ENCODE measurements around the gene DDAH1. TPM values are rescaled to one million over a fixed set of nuclear protein-coding genes. Genes with fewer than 3 reads are reported as not detected.

The DDAH1 gene
- total RNA-seq, 1 donor from 2014 or later: 56.7 TPM

DNA sequence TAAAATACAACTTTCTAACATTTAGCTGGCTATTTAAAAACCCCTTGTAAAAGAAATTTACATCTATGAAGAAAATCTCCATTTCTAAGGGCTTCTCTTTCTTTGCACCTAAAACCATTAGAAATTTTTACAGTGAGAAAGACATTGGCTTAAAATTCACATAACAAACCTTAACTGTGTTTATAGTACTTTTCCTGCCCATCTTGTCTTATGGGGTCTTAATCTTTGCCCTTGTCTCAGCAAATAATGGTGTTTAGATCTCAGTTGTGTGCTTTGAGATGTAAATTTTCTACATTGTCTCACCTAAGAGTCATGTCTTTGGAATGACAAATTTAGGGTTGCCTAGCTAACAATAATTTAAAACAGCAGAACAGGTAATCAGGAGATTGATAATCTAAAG lies 71.5 kb downstream of the DDAH1 start:
- DNase-seq (ENCODE audit: low read depth): no peak

- no peak for DNase-seq (ENCODE audit: low read depth)
Observed at GRCh38 chr1:85388416-85388815, 76.5 kb downstream of the DDAH1 start.

DNA sequence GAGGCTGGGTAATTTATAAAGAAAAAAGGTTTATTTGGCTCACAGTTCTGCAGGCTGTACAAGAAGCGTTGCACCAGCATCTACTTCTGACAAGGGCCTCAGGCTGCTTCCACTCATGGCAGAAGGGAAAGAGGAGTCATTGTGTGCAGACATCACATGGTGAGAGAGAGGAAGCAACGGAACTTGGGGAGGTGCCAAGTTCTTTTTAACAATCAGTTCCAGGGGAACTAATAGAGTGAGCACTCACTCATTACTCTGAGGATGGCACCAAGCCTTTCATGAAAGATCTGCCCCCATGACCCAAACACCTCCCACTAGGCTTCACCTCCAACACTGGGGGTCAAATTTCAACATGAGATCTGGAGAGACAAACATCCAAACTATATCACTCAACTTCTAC lies 77.2 kb downstream of the DDAH1 start:
- DNase-seq (ENCODE audit: low read depth): no peak

DNA sequence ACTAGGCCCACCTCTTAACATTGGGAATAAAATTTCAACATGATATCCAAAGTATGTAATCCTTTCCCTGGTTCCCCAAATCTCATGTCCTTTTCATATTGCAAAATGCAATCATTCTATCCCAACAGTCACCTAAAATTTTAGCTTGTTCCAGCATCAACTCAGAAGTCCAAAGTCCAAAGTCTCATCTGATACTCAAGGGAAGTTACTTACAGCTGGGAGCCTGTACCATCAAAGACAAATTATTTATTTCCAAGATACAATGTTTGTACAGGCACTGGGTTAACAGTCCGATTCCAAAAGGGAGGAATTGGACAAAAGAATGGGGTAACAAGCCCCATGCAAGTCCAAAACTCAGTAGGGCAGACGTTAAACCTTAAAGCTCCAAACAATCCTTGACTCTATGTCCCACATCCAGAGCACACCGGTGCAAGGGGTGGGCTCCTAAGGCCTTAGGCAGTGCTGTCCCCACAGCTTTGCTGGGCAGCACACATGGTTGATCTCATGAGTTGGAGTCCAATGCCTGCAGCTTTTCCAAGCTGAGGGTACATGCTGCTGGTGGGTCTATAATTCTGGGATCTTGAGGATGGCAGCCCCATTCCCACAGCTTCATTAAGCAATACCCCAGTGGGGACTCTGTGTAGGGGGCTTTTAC lies 78.8 kb downstream of the DDAH1 start:
- no peak for DNase-seq (ENCODE audit: low read depth)

DNA sequence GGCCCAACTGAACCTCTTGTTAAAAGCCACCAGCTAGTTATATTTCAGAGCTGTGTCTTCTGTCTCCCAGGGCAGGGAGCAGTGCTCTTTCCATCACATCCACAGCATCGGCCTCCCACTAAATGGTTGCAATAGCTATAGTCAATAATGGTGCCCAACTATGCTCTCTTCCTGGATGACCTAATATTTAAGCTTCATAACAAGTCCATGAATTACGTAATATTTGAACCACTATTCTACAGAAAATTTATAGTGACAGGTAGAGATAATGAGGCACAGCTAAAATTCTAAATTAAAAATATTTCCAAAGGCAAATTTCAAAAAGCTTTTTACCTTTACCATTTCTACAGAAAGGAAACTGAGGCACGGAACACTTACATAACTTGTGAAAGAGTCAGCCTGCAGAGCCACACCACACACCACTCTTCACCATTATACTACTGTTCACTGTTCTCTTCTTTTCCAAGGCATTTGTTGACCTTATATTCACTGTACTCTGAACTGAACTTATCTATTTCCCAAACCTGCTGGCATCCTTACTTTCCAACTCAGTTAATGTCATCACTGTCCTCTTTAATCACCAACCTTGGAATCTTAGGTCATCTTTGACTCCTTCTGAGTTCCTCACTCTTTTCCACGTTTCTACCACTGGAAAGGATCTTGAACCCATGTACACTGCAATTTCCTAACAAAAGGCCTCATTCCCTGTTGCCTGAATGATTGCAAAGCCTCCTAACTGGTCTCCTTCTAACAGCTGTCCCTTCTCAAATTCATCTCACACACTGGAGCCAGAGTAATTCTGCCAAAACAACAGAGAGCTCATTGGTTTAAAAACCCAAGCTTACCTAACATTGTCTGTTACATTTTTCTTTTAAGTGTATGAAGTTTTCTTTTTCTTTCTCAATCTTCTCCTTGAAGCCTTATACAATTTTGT lies 85.5 kb downstream of the DDAH1 start:
- no peak for DNase-seq (ENCODE audit: low read depth)

- no peak for DNase-seq (ENCODE audit: low read depth)
Observed at GRCh38 chr1:85378534-85378933, 86.4 kb downstream of the DDAH1 start.

- no peak for DNase-seq (ENCODE audit: low read depth)
Observed at GRCh38 chr1:85376356-85376755, 88.6 kb downstream of the DDAH1 start.

GRCh38 chr1:85375493-85375892 lies 89.5 kb downstream of the DDAH1 start:
- peak; percentile 86 for DNase-seq (ENCODE audit: low read depth)

DNA sequence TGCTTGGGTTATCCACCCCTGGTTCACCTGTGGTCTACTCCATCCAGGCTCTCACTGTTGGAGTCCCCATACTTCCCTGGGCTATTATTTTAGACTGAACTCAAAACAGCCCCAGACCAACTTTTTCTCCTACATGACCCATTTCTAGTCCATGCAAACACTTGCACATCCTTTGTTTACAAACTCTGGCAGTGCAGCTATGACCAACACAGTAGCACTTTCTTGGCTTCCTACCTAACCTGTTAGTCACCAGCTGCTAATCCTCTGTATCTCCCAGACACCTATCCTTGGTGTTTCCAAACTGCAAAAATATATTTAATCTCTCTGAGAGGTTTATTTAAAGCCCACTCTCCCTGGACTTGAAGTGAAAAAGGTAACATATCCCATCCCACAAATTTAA lies 90.8 kb downstream of the DDAH1 start:
- peak; percentile 94 for DNase-seq (ENCODE audit: low read depth)

DNA sequence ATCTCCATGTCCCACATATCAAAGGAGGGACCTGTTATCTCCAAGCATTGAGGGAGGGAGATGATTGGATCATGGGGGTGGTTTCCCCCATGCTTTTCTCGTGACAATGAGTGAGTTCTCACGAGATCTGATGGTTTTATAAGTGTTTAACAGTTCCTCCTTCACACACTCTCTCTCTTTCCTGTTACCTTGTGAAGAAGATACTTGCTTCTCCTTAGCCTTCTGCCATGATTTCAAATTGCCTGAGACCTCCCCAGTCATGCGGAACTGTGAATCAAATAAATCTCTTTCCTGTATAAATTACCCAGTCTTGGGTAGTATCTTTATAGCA lies 91.6 kb downstream of the DDAH1 start:
- DNase-seq (ENCODE audit: low read depth): peak; percentile 36

GRCh38 chr1:85372683-85373377 lies 92.1 kb downstream of the DDAH1 start:
- peak; percentile 63 for DNase-seq (ENCODE audit: low read depth)

DNA sequence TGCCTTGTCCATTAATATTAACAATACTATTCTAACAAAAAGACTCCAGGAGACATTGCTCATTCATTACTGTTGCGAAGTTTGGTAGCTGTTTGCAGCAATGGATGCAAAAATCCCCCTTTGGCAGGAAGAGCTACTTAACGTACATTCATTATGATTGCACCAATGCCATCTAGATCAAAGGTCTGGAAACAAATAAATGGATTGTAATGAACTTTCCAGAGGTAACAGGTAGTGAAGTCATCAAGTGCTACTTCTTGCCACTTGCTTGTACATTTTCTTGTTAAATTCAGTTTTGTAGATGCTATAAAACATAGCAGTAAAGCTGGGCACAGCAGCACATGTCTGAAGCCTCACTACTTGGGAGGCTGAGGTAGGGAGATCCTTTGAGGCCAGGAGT lies 93.9 kb downstream of the DDAH1 start:
- DNase-seq (ENCODE audit: low read depth): peak; percentile 34

GRCh38 chr1:85368073-85368770 lies 96.7 kb downstream of the DDAH1 start:
- DNase-seq (ENCODE audit: low read depth): no peak

- no peak for DNase-seq (ENCODE audit: low read depth)
Observed at GRCh38 chr1:85366391-85367170, 98.4 kb downstream of the DDAH1 start.

DNA sequence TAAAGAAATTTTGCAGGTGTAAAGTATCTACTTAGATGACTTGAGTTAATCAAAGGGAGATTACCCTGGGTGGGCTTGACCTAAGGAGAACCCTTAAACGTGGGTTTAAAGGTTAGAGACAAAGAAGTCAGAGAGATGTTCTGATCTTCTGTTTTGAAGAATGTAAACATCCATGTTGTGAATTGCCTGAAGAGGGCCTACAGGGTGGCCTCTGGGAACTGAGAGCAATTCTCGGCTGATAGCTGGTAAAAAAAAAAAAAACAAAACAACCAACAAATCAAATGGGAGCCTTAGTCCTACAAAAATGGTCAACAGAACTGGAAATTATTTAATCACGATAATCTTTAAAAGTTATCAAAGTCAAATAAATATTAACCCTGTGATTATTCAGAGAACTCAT lies 99.1 kb downstream of the DDAH1 start:
- DNase-seq (ENCODE audit: low read depth): no peak

DNA sequence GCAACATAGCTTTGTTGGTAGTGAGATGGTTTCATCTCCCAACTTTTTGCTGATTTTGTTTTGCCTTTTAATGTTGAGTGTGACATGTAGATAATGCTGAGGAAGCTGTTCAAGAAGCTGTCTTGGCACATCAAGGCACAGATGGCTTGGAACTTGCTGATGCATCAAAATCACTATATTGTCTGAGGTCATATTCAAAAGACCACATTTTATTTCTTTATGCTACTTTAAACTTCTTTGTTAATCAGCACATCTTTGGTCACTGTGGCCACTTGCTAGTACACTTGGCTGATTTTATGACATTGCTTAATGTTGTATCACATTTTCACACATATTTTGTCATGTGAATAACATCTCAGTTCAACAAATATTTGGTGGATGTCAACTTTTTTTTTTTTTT lies 101.4 kb downstream of the DDAH1 start:
- peak; percentile 53 for DNase-seq (ENCODE audit: low read depth)

DNA sequence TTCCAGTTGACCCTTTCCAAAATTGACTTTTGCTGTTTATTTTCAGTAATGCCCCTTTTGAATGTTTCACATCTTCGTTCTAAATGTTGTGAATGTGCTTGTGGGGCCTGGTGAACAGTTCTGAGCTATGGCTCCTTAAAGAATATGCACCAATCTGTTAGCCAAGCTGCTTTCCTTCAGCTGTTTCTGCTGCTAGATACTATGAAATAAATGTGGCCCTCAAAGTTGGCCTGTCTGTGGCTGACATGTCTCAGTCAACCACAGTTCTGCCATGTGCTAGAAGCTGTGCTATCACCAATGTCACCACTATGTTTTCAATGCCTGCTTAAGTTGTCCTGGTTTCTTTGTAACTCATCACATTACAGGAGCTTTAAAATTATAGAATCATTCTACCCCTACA lies 101.9 kb downstream of the DDAH1 start:
- no peak for DNase-seq (ENCODE audit: low read depth)

GRCh38 chr1:85361606-85362296 lies 103.2 kb downstream of the DDAH1 start:
- no peak for DNase-seq (ENCODE audit: low read depth)

GRCh38 chr1:85360730-85361493 lies 104.0 kb downstream of the DDAH1 start:
- DNase-seq (ENCODE audit: low read depth): peak; percentile 95
